GM18858 (cell line): Measurements from ENCODE around the gene P2RX6.
"Not testable (repeated sequence)": the region's sequence is repeated elsewhere in the genome, so short reads cannot be mapped to it uniquely, and the experiment has no call there.

Source experiments
- ATAC-seq: cut with Tn5 transposase; IDR thresholded peaks from one replicate; pipeline ENCODE4 v1.9.1; 2021; ENCODE audit not compliant: unreplicated experiment

Gene P2RX6

GRCh38 chr22:20993304-20994127 lies 21.4 kb upstream of the P2RX6 start:
- ATAC-seq, result no peak

- no peak for ATAC-seq
These were observed 20.6 kb upstream of the P2RX6 start for GRCh38 chr22:20994128-20994901.

GRCh38 chr22:20994902-20995241 lies 20.1 kb upstream of the P2RX6 start:
- no peak for ATAC-seq

- no peak for ATAC-seq
These were observed 19.5 kb upstream of the P2RX6 start for GRCh38 chr22:20995329-20996030.

GRCh38 chr22:20996031-20996410 lies 18.9 kb upstream of the P2RX6 start:
- ATAC-seq, result no peak

- ATAC-seq, result no peak
These were observed 18.1 kb upstream of the P2RX6 start for GRCh38 chr22:20996598-20997535.

- no peak for ATAC-seq
These were observed 17.3 kb upstream of the P2RX6 start for GRCh38 chr22:20997536-20998257.

- no peak for ATAC-seq
These were observed 16.3 kb upstream of the P2RX6 start for GRCh38 chr22:20998411-20999336.

- ATAC-seq, result no peak
These were observed 15.4 kb upstream of the P2RX6 start for GRCh38 chr22:20999350-21000206.

GRCh38 chr22:21000207-21000986 lies 14.6 kb upstream of the P2RX6 start:
- ATAC-seq, result no peak

GRCh38 chr22:21000987-21001600 lies 13.9 kb upstream of the P2RX6 start:
- ATAC-seq, result no peak

GRCh38 chr22:21001601-21002325 lies 13.2 kb upstream of the P2RX6 start, which contains the start of gene THAP7:
Gene THAP7 (minus strand): TSS chr22:21002118. CDS start chr22:21001911, 207 bp downstream.
- ATAC-seq, result peak; percentile 69

GRCh38 chr22:21003782-21004181 lies 11.2 kb upstream of the P2RX6 start:
- no peak for ATAC-seq

GRCh38 chr22:21009208-21009607 lies 5.8 kb upstream of the P2RX6 start:
- not testable (repeated sequence) for ATAC-seq

GRCh38 chr22:21009638-21010425 lies 5.1 kb upstream of the P2RX6 start:
- ATAC-seq, result no peak
